Measurements from ENCODE around the gene IRF8.

IRF8 gene

DNA sequence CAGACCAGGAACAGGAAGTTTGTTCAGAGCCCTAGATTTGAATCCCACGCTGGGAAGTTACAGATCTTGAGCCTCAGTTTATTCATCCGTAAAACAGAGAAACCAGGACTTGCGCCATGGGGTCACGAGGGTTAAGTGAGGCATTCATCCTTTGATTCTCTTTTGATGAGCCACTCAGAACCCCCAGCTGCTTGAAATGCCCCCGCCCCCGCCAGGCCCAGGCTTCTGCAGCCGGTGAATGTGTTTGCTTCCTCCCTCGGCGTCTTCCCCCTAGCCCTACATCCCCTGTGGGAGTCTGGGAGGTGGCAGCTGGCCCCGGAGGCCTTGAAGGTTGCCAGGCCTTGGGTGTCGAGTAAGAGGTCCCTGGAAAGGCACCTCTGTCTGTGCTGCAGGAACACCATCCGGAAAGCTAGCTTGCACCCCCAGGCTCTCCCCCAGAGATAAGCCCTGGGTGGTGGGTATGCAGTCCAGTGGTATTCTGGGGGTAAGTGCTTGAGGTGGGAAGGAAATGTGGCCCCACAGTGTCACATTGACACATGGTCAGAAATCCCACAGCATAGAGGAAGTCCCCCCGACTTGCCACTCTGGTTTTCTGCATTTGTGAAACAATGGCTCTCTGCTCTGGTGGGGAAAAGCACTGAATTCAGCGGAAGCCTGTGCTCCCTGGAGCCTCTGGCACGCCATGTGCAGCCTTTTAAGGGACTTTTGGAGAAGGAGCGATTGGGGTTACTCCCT, 14.9 kb downstream of the IRF8 start:
- no peak for DNase-seq (ENCODE audit: low read depth)

DNA sequence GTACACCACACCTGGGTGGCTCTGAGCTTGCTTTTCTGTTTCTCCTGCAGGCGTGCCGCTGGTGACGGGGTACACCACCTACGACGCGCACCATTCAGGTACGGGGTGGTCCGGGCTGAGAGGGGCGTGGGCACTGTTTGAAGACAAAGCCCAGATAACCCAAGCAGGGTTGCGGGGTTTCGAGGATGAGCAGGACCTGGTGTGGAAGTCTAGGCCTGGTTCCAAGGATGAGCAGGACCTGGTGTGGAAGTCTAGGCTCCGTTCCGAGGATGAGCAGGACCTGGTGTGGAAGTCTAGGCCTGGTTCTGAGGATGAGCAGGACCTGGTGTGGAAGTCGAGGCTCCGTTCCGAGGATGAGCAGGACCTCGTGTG, 15.4 kb downstream of the IRF8 start:
- no peak for DNase-seq (ENCODE audit: low read depth)

DNA sequence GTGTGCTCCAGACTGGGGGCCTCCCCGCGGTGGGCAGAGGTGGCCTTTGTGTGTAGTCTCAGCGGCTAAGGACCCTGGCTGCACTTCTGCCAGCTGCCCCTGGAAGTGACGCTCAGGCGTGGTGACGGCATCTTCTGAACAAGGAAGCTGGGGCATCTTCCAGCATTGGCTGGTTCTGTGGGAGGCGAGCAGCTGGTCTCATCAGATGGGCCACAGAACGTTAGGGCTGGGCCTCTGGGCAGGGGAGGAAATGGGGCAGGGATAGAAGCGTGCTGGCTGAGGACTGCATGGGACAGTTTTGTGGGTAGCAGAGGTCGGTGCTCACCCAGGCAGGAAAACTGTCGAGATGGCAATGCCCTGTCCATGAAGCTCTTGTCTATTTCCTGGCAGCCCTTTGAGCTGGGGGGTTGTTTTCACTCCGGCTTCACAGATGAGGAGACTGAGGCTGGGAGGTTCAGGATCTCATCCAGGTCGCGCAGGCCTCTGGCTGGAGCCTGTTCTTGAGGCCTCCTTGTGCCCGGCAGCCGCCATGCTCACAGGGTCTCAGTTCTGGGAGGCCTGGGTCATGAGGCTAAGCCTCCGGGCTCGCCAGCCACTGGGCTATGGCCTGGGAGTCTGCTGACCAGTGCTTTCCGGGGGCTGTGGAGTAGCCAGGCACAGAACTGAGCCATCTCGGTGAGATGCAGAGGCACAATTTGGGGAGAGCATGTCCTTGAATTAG, 16.3 kb downstream of the IRF8 start:
- no peak for DNase-seq (ENCODE audit: low read depth)

DNA sequence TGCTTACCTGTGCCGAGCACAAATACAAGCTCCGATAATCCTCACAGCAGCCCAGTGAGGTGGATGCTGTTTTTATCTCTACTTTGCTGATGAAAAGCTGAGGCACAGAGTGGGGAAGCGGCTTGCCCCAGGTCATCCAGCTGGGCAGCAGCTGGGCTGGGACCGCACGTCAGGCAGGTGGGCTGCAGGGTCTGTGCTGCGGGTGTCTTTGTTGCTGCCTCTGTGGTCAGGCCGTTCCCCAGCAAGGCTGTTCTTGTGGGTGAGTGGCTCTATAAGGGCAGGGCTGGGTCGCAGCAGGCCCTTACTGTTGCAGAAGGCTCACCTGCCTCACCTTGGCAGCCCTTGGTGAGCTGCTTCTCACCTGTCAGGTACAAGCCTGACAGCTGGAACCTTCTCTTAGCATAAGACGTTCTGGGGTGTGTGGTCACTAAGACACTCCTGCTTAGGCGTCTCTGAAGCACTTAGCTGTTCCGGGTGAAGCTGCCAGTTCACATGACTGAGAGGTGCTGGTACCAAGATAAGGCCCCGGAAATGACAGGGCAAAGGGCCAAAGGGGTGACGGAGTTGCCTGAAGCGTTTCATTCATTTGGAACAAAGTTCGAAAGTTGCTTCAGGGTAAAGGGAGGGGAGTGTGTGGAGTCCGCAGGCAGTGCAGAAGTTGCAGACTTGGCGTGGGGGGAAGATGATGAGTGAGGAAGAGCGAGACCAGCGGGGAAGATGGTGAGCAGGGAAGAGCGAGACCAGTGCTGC, 17.4 kb downstream of the IRF8 start:
- no peak for DNase-seq (ENCODE audit: low read depth)

DNA sequence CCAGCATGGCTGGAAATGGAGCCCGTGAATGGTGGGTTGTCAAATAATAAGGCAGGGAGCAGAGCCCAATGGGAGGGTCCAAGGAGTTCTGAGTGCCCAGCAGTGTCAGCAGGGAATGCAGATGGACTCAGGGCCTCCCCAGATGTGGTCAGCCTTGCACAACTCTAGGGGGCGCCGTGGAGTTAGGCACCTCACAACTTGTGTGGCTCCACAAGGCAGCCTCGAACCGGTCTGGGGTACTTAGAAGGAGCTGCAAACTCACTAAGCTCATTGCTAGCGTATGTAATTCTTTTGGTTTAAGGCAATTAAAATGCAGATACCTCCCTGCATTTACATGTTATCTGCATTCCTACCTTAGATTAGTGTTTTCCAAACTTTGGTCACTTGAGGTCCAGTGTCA, 18.1 kb downstream of the IRF8 start:
- no peak for DNase-seq (ENCODE audit: low read depth)

DNA sequence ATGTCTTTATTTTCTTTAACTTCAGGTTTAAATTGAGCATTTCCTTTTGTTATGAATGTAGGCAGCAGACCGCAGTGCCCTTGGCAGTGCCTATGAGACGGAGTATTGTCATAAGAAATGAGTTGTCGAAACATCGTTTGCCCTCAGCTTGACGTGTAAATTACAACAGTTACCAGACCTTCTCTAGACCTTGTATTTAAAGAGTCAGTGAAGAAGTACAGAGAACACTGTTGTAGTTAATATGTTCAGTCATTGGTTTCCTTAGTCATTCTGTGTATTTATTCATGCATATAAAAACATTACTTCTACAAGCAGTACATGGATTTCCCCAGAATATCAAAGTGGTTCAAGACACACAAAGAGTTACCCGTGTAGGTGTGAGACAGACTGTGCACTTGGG, 19.0 kb downstream of the IRF8 start:
- no peak for DNase-seq (ENCODE audit: low read depth)

DNA sequence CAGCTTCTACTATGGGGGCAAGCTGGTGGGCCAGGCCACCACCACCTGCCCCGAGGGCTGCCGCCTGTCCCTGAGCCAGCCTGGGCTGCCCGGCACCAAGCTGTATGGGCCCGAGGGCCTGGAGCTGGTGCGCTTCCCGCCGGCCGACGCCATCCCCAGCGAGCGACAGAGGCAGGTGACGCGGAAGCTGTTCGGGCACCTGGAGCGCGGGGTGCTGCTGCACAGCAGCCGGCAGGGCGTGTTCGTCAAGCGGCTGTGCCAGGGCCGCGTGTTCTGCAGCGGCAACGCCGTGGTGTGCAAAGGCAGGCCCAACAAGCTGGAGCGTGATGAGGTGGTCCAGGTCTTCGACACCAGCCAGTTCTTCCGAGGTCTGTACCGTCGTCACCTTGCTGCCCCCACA, 19.5 kb downstream of the IRF8 start:
- no peak for DNase-seq (ENCODE audit: low read depth)

DNA sequence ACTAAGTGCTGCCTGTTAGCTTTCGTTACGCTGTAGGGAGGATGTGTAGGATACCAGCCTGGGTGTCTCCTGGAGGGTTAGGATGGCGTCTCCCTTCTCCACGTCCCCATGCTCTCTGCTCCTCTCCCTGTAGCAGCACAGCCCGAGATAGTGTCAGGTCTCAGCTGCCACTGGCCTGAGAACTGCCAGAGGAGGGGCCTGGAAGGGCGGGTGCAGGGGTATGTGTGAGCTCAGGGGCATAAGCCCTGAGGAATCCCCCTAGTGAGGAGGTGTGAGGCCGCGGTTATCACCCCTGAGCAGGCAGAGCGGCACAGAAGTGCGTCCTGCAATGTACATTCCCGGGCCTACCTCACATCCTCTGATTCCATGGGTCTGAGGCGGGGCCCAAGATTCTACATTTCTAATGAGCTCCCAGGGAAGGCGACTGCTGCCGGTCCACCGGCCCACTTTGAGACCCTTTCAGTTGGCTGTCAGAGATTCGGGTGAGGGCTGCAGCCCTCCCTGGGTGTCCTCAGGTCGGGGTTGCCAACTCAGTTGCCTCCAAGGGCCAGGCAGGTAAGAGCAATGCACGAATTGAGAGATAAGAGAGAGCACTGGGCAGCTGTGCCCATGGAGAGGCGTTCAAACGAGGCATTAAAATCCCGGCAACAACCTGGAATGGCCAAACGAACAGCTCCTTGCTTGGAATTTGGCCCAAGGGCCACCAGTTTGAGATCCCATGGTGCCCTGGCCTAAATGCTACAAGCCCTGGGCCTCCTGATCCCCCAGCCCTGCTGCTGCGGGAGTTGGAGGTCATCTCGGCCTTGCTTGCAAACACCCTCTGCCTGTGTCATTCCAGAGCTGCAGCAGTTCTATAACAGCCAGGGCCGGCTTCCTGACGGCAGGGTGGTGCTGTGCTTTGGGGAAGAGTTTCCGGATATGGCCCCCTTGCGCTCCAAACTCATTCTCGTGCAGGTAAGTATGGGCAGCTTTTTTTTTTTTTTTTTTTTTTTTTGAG, 20.6 kb downstream of the IRF8 start:
- DNase-seq (ENCODE audit: low read depth) = no peak

DNA sequence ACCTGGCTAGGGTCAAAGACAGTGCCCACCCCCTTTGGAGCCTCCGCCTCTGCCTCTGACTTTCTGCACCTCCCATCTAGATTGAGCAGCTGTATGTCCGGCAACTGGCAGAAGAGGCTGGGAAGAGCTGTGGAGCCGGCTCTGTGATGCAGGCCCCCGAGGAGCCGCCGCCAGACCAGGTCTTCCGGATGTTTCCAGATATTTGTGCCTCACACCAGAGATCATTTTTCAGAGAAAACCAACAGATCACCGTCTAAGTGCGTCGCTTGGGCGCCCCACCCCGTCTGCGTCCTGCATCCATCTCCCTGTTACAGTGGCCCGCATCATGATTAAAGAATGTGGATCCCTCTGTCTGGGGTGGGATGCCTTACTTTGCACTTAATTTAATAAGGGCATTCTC, 22.1 kb downstream of the IRF8 start:
- DNase-seq (ENCODE audit: low read depth) = no peak

DNA sequence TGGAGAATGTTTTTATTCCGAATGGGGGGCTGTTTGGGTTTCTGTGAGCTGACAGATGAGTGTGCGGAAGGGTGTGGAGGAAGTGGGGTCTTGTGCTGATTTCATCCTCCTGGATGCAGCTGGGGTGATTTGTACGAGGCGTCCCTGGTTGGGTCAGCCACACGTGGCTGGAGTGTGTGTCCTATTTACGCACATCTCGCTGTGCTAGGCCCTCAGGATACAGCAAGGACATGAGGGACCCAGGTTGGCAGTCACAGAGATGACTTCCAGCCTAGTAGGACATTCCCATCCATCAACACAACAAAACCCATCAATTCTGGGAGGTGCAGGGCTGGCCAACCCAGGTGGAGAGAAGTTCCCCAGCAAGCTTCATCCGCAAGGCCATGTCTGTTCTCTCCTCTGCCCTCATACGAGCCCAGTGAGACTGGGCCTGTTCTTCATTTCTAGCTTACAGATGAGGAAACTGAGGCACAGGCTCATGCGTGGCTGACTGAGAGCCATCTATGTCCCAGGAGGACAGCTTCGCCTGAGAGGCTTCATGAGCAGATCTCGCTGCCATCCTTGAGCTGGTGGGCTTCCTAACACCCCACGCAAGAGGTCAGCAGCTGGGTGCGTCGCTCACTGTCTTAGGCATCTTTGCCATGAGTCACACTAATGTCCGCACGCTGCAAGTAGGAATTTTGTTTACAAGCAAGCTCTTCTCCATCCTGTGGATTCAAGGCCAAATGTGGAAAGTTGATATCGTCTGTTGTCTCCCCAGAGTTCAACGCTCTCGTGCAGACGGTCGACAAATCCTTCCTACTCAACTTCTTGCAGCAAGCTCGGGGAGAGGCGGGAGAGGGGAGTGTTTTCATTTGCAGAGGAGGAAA, 24.4 kb downstream of the IRF8 start:
- DNase-seq (ENCODE audit: low read depth) = no peak

DNA sequence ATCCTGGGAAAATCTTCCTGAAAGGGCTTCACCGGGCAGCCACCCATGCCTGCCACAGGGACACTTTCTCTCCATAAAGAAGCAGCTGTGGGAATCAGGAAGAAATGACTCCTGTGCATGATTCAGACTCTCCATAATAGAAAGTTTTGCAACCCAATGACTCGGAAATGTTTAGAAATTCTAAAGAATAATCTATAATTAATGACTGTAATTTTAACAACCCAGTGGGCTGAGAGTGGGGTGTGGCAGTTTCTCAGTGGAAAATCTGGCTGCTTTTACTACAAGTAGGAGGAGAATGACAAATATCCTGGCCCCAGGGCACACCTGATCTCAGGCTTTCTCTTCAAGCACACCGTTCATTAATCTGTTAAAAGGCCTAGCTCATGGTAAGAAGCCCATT, 25.7 kb downstream of the IRF8 start:
- DNase-seq (ENCODE audit: low read depth) = no peak

DNA sequence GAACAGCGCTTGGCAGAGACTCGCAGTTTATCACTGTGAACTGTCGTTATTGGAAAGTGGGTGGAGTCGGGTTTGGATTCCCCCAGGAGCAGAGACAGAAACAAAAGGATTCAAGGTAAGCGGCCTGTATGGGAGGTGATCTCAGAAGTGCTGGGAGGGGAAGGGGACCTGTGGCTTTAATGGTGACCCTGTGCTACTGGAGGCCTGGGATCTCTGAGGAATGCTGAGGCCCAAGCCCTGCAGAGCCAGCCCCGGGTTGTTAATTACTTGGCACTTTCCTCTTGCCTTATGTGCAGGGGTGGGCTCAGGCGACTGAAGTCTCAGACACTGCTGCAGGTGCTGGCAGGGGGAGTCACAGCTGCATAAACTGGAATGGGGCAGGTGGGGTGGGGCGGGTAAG, 27.4 kb downstream of the IRF8 start:
- DNase-seq (ENCODE audit: low read depth) = no peak

DNA sequence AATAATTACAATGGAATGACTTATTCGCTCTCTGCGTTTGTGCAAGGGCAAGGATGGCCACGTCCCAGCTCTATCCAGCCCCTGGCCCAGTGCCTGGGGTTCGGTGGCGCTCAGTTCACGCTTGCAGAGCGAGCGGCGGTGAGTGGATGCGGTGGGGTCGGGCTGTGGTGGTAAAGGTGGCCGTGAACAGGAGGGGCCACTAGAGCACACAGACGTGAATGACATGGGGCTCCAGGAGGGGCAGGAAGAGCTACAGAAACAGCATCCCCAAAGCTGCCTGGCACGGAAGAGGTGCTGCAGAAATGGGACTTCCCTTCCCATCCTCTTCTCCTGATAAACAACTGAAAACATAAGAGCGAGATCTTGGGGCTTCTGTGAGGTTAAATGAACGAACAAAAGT, 28.4 kb downstream of the IRF8 start:
- no peak for DNase-seq (ENCODE audit: low read depth)

DNA sequence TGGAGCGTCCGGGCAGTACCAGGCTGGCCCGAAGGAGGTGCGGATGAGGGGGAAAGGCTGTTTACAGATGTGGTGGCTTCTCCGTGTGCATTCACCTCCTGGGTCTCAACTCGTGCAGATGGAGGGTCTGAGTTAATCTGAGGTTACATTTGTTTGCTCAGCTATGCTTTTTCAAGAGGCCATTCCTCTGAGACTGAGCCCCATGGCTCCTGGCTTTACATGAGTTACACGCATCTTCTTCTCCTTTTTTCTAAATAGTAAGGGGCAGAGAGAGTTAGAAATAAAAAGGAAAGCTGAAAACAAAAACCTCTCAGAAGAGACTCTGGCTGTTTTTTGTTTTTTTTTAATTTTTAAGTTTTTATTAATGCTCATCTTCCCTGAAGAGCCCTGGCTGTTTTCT, 29.0 kb downstream of the IRF8 start:
- DNase-seq (ENCODE audit: low read depth) = no peak

DNA sequence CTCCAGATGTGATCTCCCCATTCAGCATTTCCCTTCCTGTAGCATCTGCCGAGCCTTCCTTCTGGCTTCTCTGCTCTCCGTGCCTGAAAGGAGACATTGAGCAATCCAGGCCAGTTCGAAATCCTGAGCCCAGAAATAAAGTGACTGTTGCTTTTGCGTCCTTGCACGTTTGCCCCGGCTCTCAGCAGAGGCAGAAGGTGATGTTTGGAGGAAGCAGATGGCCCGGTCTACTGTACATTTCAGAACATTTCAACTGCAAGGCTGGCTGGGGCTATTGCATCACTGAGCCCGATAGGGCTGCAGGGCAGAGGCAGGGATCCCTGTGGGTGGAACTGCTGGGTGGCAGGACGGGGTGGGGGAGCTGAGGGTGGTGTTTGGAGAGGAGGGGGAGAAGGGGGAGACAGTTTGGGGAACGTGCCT, 29.4 kb downstream of the IRF8 start:
- no peak for DNase-seq (ENCODE audit: low read depth)

DNA sequence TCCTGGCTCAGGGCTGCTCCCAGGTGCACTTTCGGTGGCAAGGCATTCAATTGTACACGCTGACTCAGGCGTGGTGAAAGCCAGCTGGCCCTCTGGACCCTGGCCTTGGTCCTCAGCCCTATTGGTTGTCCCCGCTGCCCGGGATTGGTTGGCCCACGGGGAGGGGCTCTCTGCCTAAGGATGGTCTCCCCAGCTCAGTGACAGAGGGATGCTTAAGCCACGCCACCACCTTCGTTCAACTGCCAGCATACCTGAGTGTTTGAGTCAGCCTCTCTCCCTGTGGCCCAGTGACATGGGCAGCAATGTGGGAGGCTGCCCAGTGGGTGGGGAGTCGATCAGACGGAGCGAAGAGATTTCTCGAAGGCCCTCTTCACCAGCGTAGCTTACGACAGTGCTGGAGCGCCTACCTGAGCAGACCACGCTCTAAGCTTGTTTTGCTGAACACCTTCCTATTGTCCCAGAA, 30.3 kb downstream of the IRF8 start:
- DNase-seq (ENCODE audit: low read depth) = no peak

DNA sequence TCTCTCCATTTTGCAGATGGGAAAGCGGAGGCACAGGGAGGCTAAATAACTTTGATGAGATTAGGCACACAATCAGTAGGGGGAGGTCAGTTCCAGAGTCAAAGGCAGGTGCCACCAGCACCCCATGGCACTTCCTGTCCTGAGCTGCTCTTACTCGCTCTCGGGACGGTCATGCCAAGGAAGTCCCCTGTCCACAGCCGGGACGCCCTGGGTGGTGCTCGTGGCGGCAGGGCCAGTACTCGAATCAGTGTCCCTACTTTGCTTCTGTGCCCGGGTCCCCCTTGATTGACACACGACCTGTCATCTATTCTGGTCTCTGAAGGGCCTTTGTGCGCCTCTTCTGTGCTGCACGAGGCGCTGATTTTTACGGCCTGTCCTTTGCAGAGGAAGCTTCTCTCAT, 31.3 kb downstream of the IRF8 start:
- no peak for DNase-seq (ENCODE audit: low read depth)

DNA sequence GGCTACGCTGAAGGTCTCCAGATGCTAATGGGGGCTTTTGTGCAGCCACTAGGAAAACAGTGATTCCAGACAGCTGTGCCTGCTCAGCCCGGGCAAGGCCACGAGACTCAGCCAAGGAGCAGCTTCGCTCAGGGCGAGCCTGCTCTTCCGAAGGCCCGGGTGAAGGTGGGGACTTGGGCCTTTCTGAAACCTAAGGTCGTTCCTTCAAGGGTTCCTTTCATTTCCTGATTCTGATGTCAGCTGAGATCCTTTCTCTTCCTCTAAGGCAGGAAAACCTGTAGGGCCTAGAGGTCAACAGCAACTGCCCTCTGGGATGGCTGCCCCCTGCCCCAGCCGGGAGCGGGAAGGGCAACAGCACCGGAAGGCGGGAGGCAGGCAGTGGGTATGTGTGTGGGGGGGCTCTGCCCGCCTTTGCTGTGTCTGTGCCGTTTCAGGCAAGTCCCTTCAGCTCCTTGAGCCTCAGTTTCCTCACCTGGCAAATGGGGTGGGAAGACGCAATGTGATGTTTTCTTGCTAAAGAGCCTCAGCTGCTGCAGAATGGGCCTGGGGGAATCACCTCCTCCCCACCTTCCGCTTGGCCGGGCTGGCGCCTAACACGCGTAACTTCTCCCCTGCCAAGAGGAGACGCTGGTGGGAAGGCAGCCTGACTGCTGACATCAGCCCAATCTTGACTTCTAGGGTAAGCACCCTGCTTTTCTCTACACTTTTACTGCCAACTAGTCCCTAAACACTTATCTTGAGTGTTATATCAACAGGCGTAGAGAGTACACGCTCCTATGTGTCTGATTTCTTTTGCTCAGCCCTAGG, 32.8 kb downstream of the IRF8 start:
- no peak for DNase-seq (ENCODE audit: low read depth)

DNA sequence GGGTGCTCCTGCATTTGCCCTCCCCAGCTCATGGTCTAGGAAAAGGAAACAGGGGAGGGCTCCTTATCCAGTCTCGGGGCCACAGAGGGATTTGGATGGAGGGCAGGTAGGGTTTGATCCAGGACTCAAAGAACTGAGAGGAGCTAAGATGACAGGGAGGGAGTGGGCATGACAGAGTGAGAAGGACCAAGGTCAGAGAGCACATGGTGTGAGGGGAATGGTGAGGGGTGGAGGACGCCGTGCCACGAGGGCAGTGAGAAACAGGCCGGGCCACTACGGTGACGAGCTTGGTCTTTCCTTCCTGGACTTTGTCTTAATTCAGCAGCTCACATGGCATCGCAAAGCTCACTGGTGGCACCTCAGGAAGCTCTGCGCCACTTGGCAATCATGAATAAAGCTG, 35.2 kb downstream of the IRF8 start:
- no peak for DNase-seq (ENCODE audit: low read depth)

DNA sequence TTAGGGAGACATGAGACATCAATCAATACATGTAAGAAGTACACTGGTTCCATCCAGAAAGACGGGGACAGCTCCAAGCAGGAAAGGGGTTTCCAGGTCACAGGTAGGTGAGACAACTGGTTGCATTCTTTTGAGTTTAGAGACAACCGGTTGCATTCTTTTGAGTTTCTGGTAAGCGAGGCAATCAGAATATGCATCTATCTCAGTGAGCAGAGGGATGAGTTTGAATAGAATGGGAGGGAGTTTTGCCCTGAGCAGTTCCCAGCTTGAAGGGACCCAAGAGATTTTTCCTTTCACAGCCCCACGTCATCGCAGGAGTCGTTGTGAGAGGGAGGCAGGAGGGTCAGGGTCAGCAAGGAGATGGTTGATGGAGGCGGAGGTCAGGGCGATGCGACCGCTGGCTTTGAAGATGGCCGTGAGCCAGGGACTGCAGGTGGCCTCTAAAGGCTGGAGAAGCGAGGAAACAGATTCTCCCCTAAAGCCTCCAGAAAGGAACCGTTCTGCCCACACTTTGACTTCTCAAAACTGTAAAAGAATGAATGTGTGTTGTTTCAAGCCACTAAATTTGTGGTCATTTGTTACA, 36.5 kb downstream of the IRF8 start:
- DNase-seq (ENCODE audit: low read depth) = no peak
